Adrenal gland (tissue), 12 donors: ENCODE data around the gene TMCC2. TPM values are rescaled to one million over a fixed set of nuclear protein-coding genes. Genes with fewer than 3 reads are reported as not detected.

Source experiments
- DNase-seq, 7 donors: peaks; one replicate each; pipeline ENCODE4 v3.0.0-alpha.2; 2019 to 2020
- H3K27ac ChIP-seq, 5 donors: fragments of 200-600 bp; sonication (generic) in 4 of 5; 1 replicate in 3 of 5; 2 replicates in 2 of 5; pipeline versions ENCODE4 v1.5.1 to v1.8.0; 2016 to 2020; ENCODE audit warnings: mild to moderate bottlenecking in 1 of 5
- H3K27me3 ChIP-seq: fragments of 200-600 bp; 2 replicates; pipeline ENCODE4 v1.8.0; 2021
- H3K36me3 ChIP-seq, 2 donors: fragments of 200-600 bp; replicated peaks in 1 of 2; 1 replicate in 1 of 2; 2 replicates in 1 of 2; pipeline versions ENCODE4 v1.5.1 to v1.8.0; 2018 to 2022
- H3K4me1 ChIP-seq, 2 donors: fragments of 200-600 bp; replicated peaks in 1 of 2; 1 replicate in 1 of 2; 2 replicates in 1 of 2; pipeline versions ENCODE4 v1.5.1 to v1.8.0; 2018 to 2021
- H3K4me3 ChIP-seq, 4 donors: fragments of 200-600 bp; sonication (generic) in 3 of 4; one replicate each; pipeline ENCODE4 v1.5.1; 2016 to 2018
- H3K9me3 ChIP-seq, 3 donors: fragments of 200-600 bp; sonication (generic) in 1 of 3; replicated peaks in 1 of 3; 1 replicate in 2 of 3; 2 replicates in 1 of 3; pipeline versions ENCODE4 v1.5.1 to v1.8.0; 2016 to 2021
- CTCF ChIP-seq, 6 experiments: fragments of 450-650 bp in 4 of 6; fragments of 200-600 bp in 2 of 6; sonication (generic) in 1 of 6; IDR thresholded peaks; 1 replicate in 5 of 6; 2 replicates in 1 of 6; pipeline versions ENCODE4 v1.5.1 to v1.8.0; 2016 to 2021; ENCODE audit warnings: antibody characterized with exemption in 6 of 6, mild to moderate bottlenecking in 2 of 6, moderate library complexity in 1 of 6
- POLR2A ChIP-seq, 2 donors: fragments of 450-650 bp; IDR thresholded peaks; one replicate each; pipeline ENCODE4 v1.6.1; 2017; ENCODE audit warnings: antibody characterized with exemption in 2 of 2, mild to moderate bottlenecking in 2 of 2, moderate library complexity in 1 of 2
- WGBS, 4 donors: extraction: QIAGEN DNeasy Blood & Tissue Kit in 2 of 4; methylation state at CpG; one replicate each; pipeline versions ENCODE4 v1.1.5 to v1.1.7; 2013 to 2017; 5-methylcytosine and 5-hydroxymethylcytosine counted together
- intact Hi-C, 2 donors: fragments of 100-400 bp; cut with DNase I; formaldehyde crosslinking; loops; one replicate each; pipeline versions ENCODE4 v1.14.1 to v1.15.0; 2022 to 2023
- polyA plus RNA-seq, 3 donors: library from polyadenylated mRNA; stranded (reverse); fragments of 200-250 nt in 2 of 3; fragments of 350-450 nt in 1 of 3; fragmentation: Illumina TruSeq in 1 of 3; extraction: RNeasy Lipid Tissue Mini Kit (QIAGEN cat#74804) in 1 of 3; gene quantifications; one replicate each; pipeline ENCODE4 v1.2.3, GENCODE V29; 2013 to 2014
- total RNA-seq, 9 donors: library from RNA; depleted of rRNA in 4 of 9; stranded (reverse); fragments of >200 nt in 4 of 9; fragments of 120-200 nt in 1 of 9; fragmentation: NEBNext Ultra II Directional in 1 of 9; extraction: Animal tissue kit (Norgen Biotek cat#: 25700) in 1 of 9; gene quantifications; one replicate each; pipeline versions ENCODE4 v1.1.0 to v1.2.4, GENCODE V29; 2013 to 2023
- donor health status: healthy with polysubstance abuse.
- donor health status: Bipolar disorder and iron deficiency.
- donor health status: DM: yes; HTN: yes; CAD: no.
- donor health status: DM: no; HTN: no; CAD: no.
- donor health status: DM: no; HTN: no; CAD: no.
- donor health status: DM: yes; HTN: yes; CAD: no.

TMCC2 gene
- total and polyA plus RNA-seq, 12 donors = 2.3 to 33.2 (median 7.5) TPM

GRCh38 chr1:205258719-205259118, 31.0 kb downstream of the TMCC2 start:
- peaks cover 9 to 22% of the 10 kb centered on the region in 2 donors for H3K4me1 ChIP-seq
- no peaks in the 10 kb centered on the region for H3K9me3 ChIP-seq
- H3K27ac ChIP-seq = peak overlapping the region in 4 of 5 donors; percentile 7 to 88 (median 80)
- DNase-seq = peak; percentile 74 to 91 (median 86)
- H3K36me3 ChIP-seq = no peaks in the 10 kb centered on the region
- TF ChIP-seq POLR2A (IDR thresholded peaks at IDR 0.05) (peak in 1 of 2 donors; percentile 51), CTCF (IDR thresholded peaks at IDR 0.05) (no peak)
- H3K27me3 ChIP-seq = no peaks in the 10 kb centered on the region
- intact Hi-C loops = loop anchor here (5.0 to 10.0 kb wide), 3 partner anchors 131 to 281 kb away; no protein-coding TSS in a partner anchor
- 48 to 54% (median 51%) methylated on average over 8 of the region's 8 CpGs for WGBS, 4 donors
- no peak overlapping the region for H3K4me3 ChIP-seq

- TF ChIP-seq POLR2A (IDR thresholded peaks at IDR 0.05) (no peak), CTCF (IDR thresholded peaks at IDR 0.05) (no peak)
- peak in 3 of 7 donors; percentile 41 to 79 (median 61) for DNase-seq
- Histone ChIP-seq H3K27ac (peak overlapping the region in 4 of 5 donors; percentile 7 to 88 (median 80)), H3K9me3 (no peaks in the 10 kb centered on the region), H3K4me3 (no peak overlapping the region), H3K36me3 (no peaks in the 10 kb centered on the region), H3K4me1 (peaks cover 9 to 22% of the 10 kb centered on the region in 2 donors), H3K27me3 (no peaks in the 10 kb centered on the region)
- WGBS, 4 donors = 58 to 71% (median 61%) methylated on average over 9 to 10 of the region's 10 CpGs
- intact Hi-C loops = loop anchor here (5.0 to 10.0 kb wide), 3 partner anchors 132 to 282 kb away; no protein-coding TSS in a partner anchor
Measured at GRCh38 chr1:205259324-205259832, 31.6 kb downstream of the TMCC2 start.

- Histone ChIP-seq H3K27me3 (no peaks in the 10 kb centered on the region), H3K4me1 (peaks cover 9 to 22% of the 10 kb centered on the region in 2 donors), H3K36me3 (no peaks in the 10 kb centered on the region), H3K4me3 (no peak overlapping the region), H3K27ac (peak overlapping the region in 2 of 5 donors; percentile 75 to 88), H3K9me3 (no peaks in the 10 kb centered on the region)
- intact Hi-C loops = loop anchor here (5.0 to 10.0 kb wide), 3 partner anchors 133 to 283 kb away; no protein-coding TSS in a partner anchor
- no peak for DNase-seq
- TF ChIP-seq CTCF (IDR thresholded peaks at IDR 0.05) (no peak), POLR2A (IDR thresholded peaks at IDR 0.05) (no peak)
- WGBS, 4 donors = 89 to 100% (median 95%) methylated on average over 1 of the region's 1 CpG
Measured at GRCh38 chr1:205259998-205260397, 32.3 kb downstream of the TMCC2 start.

DNA sequence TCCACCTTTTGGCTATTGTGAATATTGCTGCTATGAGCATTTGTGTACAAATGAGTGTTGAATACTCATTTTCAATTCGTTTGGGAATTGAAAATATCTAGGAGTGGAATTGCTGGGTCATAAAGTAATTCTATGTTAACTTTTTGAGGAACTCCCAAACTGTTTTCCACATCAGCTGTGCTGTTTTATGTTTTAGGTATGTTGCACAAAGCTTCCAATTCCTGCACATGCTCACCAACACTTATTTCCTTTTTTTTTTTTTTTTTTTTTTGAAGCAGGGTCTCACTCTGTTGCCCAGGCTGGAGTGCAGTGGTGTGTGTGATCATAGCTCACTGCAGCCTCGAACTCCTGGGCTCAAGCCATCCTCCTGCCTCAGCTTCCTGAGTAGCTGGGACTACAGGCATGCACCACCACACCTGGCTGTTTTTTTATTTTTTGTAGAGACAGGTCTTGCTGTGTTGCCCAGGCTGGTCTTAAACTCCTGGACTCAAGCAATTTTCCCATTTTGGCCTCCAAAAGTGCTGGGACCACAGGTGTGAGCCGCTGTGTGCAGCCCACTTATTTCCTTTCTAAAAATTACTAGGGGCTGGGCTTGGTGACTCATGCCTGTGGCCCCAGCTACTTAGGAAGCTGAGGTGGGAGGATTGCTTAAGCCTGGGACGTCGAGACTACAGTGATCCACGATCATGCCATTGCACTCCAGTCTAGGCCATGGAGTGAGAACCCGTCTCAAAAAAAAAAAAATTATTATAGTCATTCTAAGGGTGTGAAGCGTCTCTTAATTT, 33.4 kb downstream of the TMCC2 start:
- no peak for DNase-seq
- Histone ChIP-seq H3K27ac (no peak overlapping the region), H3K36me3 (no peaks in the 10 kb centered on the region), H3K4me3 (no peak overlapping the region), H3K4me1 (peaks cover 9 to 17% of the 10 kb centered on the region in 2 donors), H3K9me3 (no peaks in the 10 kb centered on the region), H3K27me3 (no peaks in the 10 kb centered on the region)
- TF ChIP-seq POLR2A (IDR thresholded peaks at IDR 0.05) (no peak), CTCF (IDR thresholded peaks at IDR 0.05) (no peak)
- WGBS, 4 donors = 61 to 73% (median 69%) methylated on average over 8 of the region's 8 CpGs
- intact Hi-C loops = no loop called here
